Lower leg skin (tissue), 3 donors: Measurements from ENCODE around the gene CPAMD8.

Experiments used
- CTCF ChIP-seq, 3 donors: fragments of 450-650 bp; IDR thresholded peaks; one replicate each; pipeline ENCODE4 v1.5.1; 2016; ENCODE audit warnings: antibody characterized with exemption in 3 of 3, mild to moderate bottlenecking in 3 of 3, moderate library complexity in 2 of 3
- POLR2A ChIP-seq, 2 donors: fragments of 450-650 bp; IDR thresholded peaks; one replicate each; pipeline ENCODE4 v1.6.1; 2016 to 2017; ENCODE audit warnings: antibody characterized with exemption in 2 of 2, mild to moderate bottlenecking in 1 of 2, moderate library complexity in 1 of 2

- no peak for TF ChIP-seq CTCF (IDR thresholded peaks at IDR 0.05)
- no peak for TF ChIP-seq POLR2A (IDR thresholded peaks at IDR 0.05)
Observed at GRCh38 chr19:16892436-16892835, 134.2 kb downstream of the CPAMD8 start.
